Sigmoid colon (tissue), 4 donors: ENCODE results near the gene SLC29A2.
A peak's percentile ranks its signal among the peaks of the same experiment; 100 is the strongest.

Source experiments
- EP300 ChIP-seq, 4 donors: sonication (generic); formaldehyde crosslinking; IDR thresholded peaks; one replicate each; pipeline ENCODE4 v1.6.1; 2017; ENCODE audit warnings: antibody characterized with exemption in 4 of 4
- POLR2A ChIP-seq, 2 donors: fragments of 450-650 bp; IDR thresholded peaks; one replicate each; pipeline ENCODE4 v1.6.1; 2016; ENCODE audit warnings: antibody characterized with exemption in 2 of 2, mild to moderate bottlenecking in 2 of 2, moderate library complexity in 2 of 2
- POLR2AphosphoS5 ChIP-seq, 4 donors: sonication (generic); formaldehyde crosslinking; IDR thresholded peaks; one replicate each; pipeline ENCODE4 v1.6.1; 2017; ENCODE audit warnings: antibody characterized with exemption in 4 of 4
- TF ChIP-seq, protein P1 (sequence below), 4 experiments: fragments of 450-650 bp in 3 of 4; fragments of 200-600 bp in 1 of 4; IDR thresholded peaks; one replicate each; pipeline ENCODE4 v1.5.1; 2016 to 2019; ENCODE audit warnings: antibody characterized with exemption in 4 of 4, mild to moderate bottlenecking in 3 of 4, moderate library complexity in 2 of 4

DNA sequence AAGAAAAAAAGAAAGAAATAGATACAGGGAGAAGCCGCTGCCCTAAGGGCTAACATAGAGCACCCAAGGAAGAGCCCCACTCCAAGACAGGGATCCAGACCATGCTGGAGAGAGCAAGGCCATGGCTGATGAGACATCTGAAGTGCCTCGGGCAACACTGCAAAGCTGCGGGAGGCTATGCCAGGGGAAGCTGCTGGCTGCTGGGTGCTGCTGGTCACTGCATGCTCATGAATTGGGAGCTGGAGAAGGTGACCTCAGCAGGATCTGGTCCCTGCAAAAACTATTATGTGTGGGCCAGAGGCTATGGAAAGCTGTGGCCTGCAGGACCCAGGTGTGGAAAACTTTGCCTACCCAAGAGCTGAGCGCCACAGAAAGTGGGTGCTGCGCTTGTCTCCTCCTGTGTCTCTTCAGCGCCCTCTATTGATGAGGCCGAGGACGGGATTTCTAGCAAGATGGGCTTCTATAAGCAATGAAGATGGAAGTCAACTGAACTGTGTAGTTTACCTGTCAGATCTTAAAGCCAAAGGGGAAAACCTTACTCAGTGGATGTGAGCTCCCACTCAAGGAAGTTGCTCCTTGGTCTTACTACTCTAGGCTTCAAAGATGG lies 17.3 kb upstream of the SLC29A2 start:
- no peak for TF ChIP-seq EP300 (IDR thresholded peaks at IDR 0.05)
- TF ChIP-seq, protein P1, sequence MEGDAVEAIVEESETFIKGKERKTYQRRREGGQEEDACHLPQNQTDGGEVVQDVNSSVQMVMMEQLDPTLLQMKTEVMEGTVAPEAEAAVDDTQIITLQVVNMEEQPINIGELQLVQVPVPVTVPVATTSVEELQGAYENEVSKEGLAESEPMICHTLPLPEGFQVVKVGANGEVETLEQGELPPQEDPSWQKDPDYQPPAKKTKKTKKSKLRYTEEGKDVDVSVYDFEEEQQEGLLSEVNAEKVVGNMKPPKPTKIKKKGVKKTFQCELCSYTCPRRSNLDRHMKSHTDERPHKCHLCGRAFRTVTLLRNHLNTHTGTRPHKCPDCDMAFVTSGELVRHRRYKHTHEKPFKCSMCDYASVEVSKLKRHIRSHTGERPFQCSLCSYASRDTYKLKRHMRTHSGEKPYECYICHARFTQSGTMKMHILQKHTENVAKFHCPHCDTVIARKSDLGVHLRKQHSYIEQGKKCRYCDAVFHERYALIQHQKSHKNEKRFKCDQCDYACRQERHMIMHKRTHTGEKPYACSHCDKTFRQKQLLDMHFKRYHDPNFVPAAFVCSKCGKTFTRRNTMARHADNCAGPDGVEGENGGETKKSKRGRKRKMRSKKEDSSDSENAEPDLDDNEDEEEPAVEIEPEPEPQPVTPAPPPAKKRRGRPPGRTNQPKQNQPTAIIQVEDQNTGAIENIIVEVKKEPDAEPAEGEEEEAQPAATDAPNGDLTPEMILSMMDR (IDR thresholded peaks at IDR 0.05) = peak; percentile 12 to 59 (median 47)
- no peak for TF ChIP-seq POLR2A (IDR thresholded peaks at IDR 0.05)
- no peak for TF ChIP-seq POLR2AphosphoS5 (IDR thresholded peaks at IDR 0.05)
